NCI-H510A treated with DMSO at 0.1 percent for 48 hours (cell line): Measurements from ENCODE around the gene KRT72.
"Not testable (repeated sequence)": the region's sequence is repeated elsewhere in the genome, so short reads cannot be mapped to it uniquely, and the experiment has no call there.

Source experiments
- DNase-seq: peaks from one replicate; lab custom pipeline; 2025; lab: John Stamatoyannopoulos, UW

Gene KRT72

GRCh38 chr12:52606581-52607218, 5.4 kb upstream of the KRT72 start:
- no peak for DNase-seq

- no peak for DNase-seq
Observed at GRCh38 chr12:52606096-52606495, 4.8 kb upstream of the KRT72 start.

GRCh38 chr12:52605542-52605941, 4.3 kb upstream of the KRT72 start:
- DNase-seq: no peak

GRCh38 chr12:52604859-52605258, 3.6 kb upstream of the KRT72 start:
- no peak for DNase-seq

- DNase-seq: no peak
Observed at GRCh38 chr12:52603314-52603713, 2.1 kb upstream of the KRT72 start.

- no peak for DNase-seq
Observed at GRCh38 chr12:52602552-52602951, 1.3 kb upstream of the KRT72 start.

- DNase-seq: no peak
Observed at GRCh38 chr12:52601671-52602070, 408 bp upstream of the KRT72 start.

- no peak for DNase-seq
Observed at GRCh38 chr12:52600475-52600874, 788 bp downstream of the KRT72 start.

- no peak for DNase-seq
Observed at GRCh38 chr12:52600071-52600470, 1.2 kb downstream of the KRT72 start.

- DNase-seq: no peak
Observed at GRCh38 chr12:52598966-52599365, 2.3 kb downstream of the KRT72 start.

- DNase-seq: not testable (repeated sequence)
Observed at GRCh38 chr12:52594237-52594636, 7.0 kb downstream of the KRT72 start.

GRCh38 chr12:52591521-52591920, 9.7 kb downstream of the KRT72 start:
- DNase-seq: no peak

- no peak for DNase-seq
Observed at GRCh38 chr12:52590021-52590420, 11.2 kb downstream of the KRT72 start.

- no peak for DNase-seq
Observed at GRCh38 chr12:52587563-52587962, 13.7 kb downstream of the KRT72 start.

- no peak for DNase-seq
Observed at GRCh38 chr12:52585946-52586345, 15.3 kb downstream of the KRT72 start.

- DNase-seq: no peak
Observed at GRCh38 chr12:52585066-52585465, 16.2 kb downstream of the KRT72 start.

- no peak for DNase-seq
Observed at GRCh38 chr12:52584156-52584682, 17.0 kb downstream of the KRT72 start.

- peak; percentile 55 for DNase-seq
Observed at GRCh38 chr12:52582971-52583456, 18.2 kb downstream of the KRT72 start.

GRCh38 chr12:52582486-52582885, 18.8 kb downstream of the KRT72 start:
- DNase-seq: no peak

- DNase-seq: no peak
Observed at GRCh38 chr12:52581481-52581880, 19.8 kb downstream of the KRT72 start.

- no peak for DNase-seq
Observed at GRCh38 chr12:52581066-52581465, 20.2 kb downstream of the KRT72 start.

GRCh38 chr12:52580496-52580895, 20.8 kb downstream of the KRT72 start:
- DNase-seq: no peak

- DNase-seq: no peak
Observed at GRCh38 chr12:52579468-52580465, 21.5 kb downstream of the KRT72 start.
